Hepatocyte (in vitro differentiated cells): Measurements from ENCODE around the gene MRPL52. TPM values are rescaled to one million over a fixed set of nuclear protein-coding genes. Genes with fewer than 3 reads are reported as not detected.

Experiments
- DNase-seq: peaks from one replicate; pipeline ENCODE4 v3.0.0-alpha.2; 2016; ENCODE audit warnings: low spot score
- H2AFZ ChIP-seq: fragments of 200-600 bp; sonication (generic); 2 replicates; pipeline ENCODE4 v1.6.0; 2016; ENCODE audit warnings: antibody characterized with exemption, mild to moderate bottlenecking
- H3K27ac ChIP-seq: fragments of 200-600 bp; sonication (generic); 2 replicates; pipeline ENCODE4 v1.5.1; 2016; ENCODE audit warnings: mild to moderate bottlenecking
- H3K27me3 ChIP-seq: fragments of 200-600 bp; sonication (generic); 2 replicates; pipeline ENCODE4 v1.6.1; 2016
- H3K36me3 ChIP-seq: fragments of 200-600 bp; sonication (generic); replicated peaks from 2 replicates; pipeline ENCODE4 v1.5.1; 2016; ENCODE audit warnings: low read depth; ENCODE audit not compliant: insufficient read depth
- H3K4me1 ChIP-seq: fragments of 200-600 bp; sonication (generic); 2 replicates; pipeline ENCODE4 v1.5.1; 2016; ENCODE audit warnings: mild to moderate bottlenecking, moderate library complexity; ENCODE audit not compliant: insufficient read depth
- H3K4me2 ChIP-seq: fragments of 200-600 bp; sonication (generic); 2 replicates; pipeline ENCODE4 v1.6.0; 2016
- H3K4me3 ChIP-seq: fragments of 200-600 bp; sonication (generic); 2 replicates; pipeline ENCODE4 v1.5.1; 2016; ENCODE audit warnings: mild to moderate bottlenecking
- H3K79me2 ChIP-seq: fragments of 200-600 bp; sonication (generic); 2 replicates; pipeline ENCODE4 v1.6.0; 2017; ENCODE audit warnings: mild to moderate bottlenecking
- H3K9me2 ChIP-seq: fragments of 200-600 bp; sonication (generic); replicated peaks from 2 replicates; pipeline ENCODE4 v1.6.0; 2017; ENCODE audit warnings: mild to moderate bottlenecking; ENCODE audit not compliant: insufficient read depth
- H3K9me3 ChIP-seq: fragments of 200-600 bp; sonication (generic); 2 replicates; pipeline ENCODE4 v1.5.1; 2016; ENCODE audit warnings: low read depth, mild to moderate bottlenecking
- H4K20me1 ChIP-seq: fragments of 200-600 bp; sonication (generic); 2 replicates; pipeline ENCODE4 v1.6.0; 2016; ENCODE audit warnings: mild to moderate bottlenecking; ENCODE audit not compliant: insufficient read depth, poor library complexity, severe bottlenecking
- CTCF ChIP-seq: fragments of 200-600 bp; sonication (generic); IDR thresholded peaks from 2 replicates; pipeline ENCODE4 v1.5.1; 2016; ENCODE audit warnings: antibody characterized with exemption, mild to moderate bottlenecking; ENCODE audit not compliant: poor library complexity
- EZH2 ChIP-seq: fragments of 200-600 bp; sonication (generic); IDR thresholded peaks from 2 replicates; pipeline ENCODE4 v1.6.1; 2016; ENCODE audit warnings: antibody characterized with exemption, mild to moderate bottlenecking, borderline replicate concordance
- EZH2phosphoT487 ChIP-seq: fragments of 200-600 bp; sonication (generic); IDR thresholded peaks from one replicate; pipeline ENCODE4 v1.6.1; 2018; ENCODE audit warnings: antibody characterized with exemption, mild to moderate bottlenecking, low read depth, moderate library complexity; ENCODE audit not compliant: unreplicated experiment, severe bottlenecking
- WGBS: methylation state at CpG from one replicate; pipeline ENCODE4 v1.1.6; 2016; ENCODE audit warnings: low lambda C conversion rate; ENCODE audit errors: missing lambda C conversion rate; 5-methylcytosine and 5-hydroxymethylcytosine counted together
- polyA plus RNA-seq: library from polyadenylated mRNA; unstranded; fragments of >200 nt; fragmentation: Nextera tagmentation; extraction: Ambion mirVana; gene quantifications from 2 replicates; pipeline ENCODE4 v1.2.1, GENCODE V29; 2016
- total RNA-seq: library from RNA; depleted of rRNA; stranded (reverse); fragments of >200 nt; gene quantifications from 2 replicates; pipeline ENCODE4 v1.2.3, GENCODE V29; 2014

The MRPL52 gene
- total and polyA plus RNA-seq, 2 experiments from 2014 or later, result 50.6 to 214 TPM

- WGBS, result 93% methylated on average over 8 of the region's 8 CpGs
- H3K4me2 ChIP-seq, result no peak overlapping the region
- H3K9me2 ChIP-seq, result no peaks in the 10 kb centered on the region
- no peak overlapping the region for H3K4me3 ChIP-seq
- peaks cover 55% of the 10 kb centered on the region for H3K79me2 ChIP-seq
- H4K20me1 ChIP-seq, result peaks cover 17% of the 10 kb centered on the region
- no peaks in the 10 kb centered on the region for H3K9me3 ChIP-seq
- no peaks in the 10 kb centered on the region for H3K27me3 ChIP-seq
- no peak overlapping the region for H2AFZ ChIP-seq
- no peak overlapping the region for H3K27ac ChIP-seq
- no peak for DNase-seq
- no peak for TF ChIP-seq CTCF
- TF ChIP-seq EZH2phosphoT487, result no peak
- no peak for TF ChIP-seq EZH2
- no peaks in the 10 kb centered on the region for H3K36me3 ChIP-seq
- H3K4me1 ChIP-seq, result peaks cover 24% of the 10 kb centered on the region
Measured at GRCh38 chr14:22841769-22842168, 12.1 kb downstream of the MRPL52 start.

- H3K4me3 ChIP-seq, result no peak overlapping the region
- WGBS, result 95% methylated on average over 28 of the region's 28 CpGs
- H3K9me2 ChIP-seq, result no peaks in the 10 kb centered on the region
- H3K9me3 ChIP-seq, result no peaks in the 10 kb centered on the region
- H3K27me3 ChIP-seq, result no peaks in the 10 kb centered on the region
- no peak overlapping the region for H3K27ac ChIP-seq
- H3K4me1 ChIP-seq, result peaks cover 31% of the 10 kb centered on the region
- DNase-seq, result no peak
- no peaks in the 10 kb centered on the region for H3K36me3 ChIP-seq
- TF ChIP-seq CTCF, result no peak
- H3K4me2 ChIP-seq, result no peak overlapping the region
- no peak overlapping the region for H2AFZ ChIP-seq
- H3K79me2 ChIP-seq, result peaks cover 48% of the 10 kb centered on the region
- H4K20me1 ChIP-seq, result peaks cover 17% of the 10 kb centered on the region
Measured at GRCh38 chr14:22842211-22843122, 12.8 kb downstream of the MRPL52 start.

- Histone ChIP-seq H3K9me3 (no peaks in the 10 kb centered on the region), H4K20me1 (peaks cover 17% of the 10 kb centered on the region), H3K79me2 (peaks cover 39% of the 10 kb centered on the region), H3K4me1 (peaks cover 37% of the 10 kb centered on the region), H3K27ac (no peak overlapping the region), H3K27me3 (no peaks in the 10 kb centered on the region), H3K9me2 (no peaks in the 10 kb centered on the region), H3K36me3 (no peaks in the 10 kb centered on the region), H2AFZ (no peak overlapping the region), H3K4me2 (no peak overlapping the region), H3K4me3 (no peak overlapping the region)
- 93% methylated on average over 20 of the region's 21 CpGs for WGBS
- no peak for TF ChIP-seq CTCF
- no peak for TF ChIP-seq EZH2phosphoT487
- no peak for TF ChIP-seq EZH2
- no peak for DNase-seq
Measured at GRCh38 chr14:22843123-22843925, 13.6 kb downstream of the MRPL52 start.
